Measurements from ENCODE around the gene STARD13.

STARD13 gene

GRCh38 chr13:33303855-33304597, 18.5 kb upstream of the STARD13 start:
- no peak for DNase-seq

GRCh38 chr13:33299626-33300025, 14.1 kb upstream of the STARD13 start:
- DNase-seq, result no peak

DNA sequence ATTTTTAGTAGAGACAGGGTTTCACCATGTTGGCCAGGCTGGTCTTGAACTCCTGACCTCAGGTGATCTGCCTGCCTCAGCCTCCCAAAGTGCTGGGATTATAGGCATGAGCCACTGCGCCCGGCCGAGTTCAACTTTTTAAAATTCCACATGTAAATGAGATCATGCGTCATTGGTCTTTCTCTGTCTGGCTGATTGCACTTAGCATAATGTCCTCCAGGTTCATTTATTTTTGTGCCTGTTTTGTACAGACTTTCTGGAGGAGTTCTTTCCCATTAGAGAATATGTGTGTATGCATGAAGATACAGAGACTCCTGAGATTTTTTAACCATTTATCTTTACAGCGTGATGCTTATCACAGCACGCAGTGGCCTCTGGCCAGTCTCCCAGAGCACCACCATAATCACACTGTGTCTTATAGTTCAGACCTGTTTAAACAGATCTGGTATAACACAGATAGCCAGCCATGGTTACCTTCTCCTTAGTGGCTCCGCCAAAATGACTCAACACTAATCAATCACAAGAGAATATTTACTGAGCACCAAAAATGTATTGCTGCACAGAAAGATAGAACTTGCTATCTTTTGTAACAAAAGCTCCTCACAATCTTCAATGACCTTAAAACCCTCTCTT, 11.4 kb upstream of the STARD13 start:
- DNase-seq, result no peak

GRCh38 chr13:33292712-33293111, 7.2 kb upstream of the STARD13 start:
- no peak for DNase-seq

- no peak for DNase-seq
Measured at GRCh38 chr13:33290421-33290965, 4.9 kb upstream of the STARD13 start.

GRCh38 chr13:33289966-33290365, 4.4 kb upstream of the STARD13 start:
- no peak for DNase-seq

DNA sequence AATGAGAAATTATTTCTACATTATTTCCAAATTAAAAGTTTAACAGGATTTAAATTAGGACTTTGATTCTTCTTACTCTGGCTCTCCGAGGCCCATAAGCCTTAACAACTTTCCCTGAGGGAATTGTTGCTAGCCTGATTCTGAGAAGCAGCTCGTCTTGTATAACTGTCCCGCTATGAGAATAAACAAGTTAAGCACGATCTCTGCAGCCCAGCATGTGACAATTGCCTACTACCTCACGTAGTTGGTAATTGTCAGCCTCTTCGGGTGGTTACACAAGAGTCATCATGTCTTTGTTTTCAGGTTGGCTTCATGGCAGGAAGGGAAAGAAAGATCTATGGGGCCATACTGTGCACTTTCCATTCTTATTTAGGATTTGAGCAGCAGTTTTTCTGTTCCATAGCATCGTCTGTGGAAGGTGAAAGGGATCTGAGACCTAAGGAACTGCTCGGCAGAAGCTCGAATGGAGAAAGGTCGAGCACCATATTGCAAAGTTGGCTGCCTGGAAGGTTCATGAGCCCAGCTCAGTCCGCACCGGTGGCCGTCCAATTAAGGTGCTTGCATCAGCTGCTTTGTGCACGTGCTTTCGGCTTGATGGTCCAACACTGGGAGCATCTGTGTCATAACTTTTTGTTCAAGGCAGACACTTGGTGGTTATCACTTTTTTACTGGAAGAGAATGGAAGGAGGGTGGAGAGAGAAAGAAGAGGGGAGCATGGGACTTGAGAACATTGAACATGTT, 1.8 kb upstream of the STARD13 start:
- no peak for DNase-seq

DNA sequence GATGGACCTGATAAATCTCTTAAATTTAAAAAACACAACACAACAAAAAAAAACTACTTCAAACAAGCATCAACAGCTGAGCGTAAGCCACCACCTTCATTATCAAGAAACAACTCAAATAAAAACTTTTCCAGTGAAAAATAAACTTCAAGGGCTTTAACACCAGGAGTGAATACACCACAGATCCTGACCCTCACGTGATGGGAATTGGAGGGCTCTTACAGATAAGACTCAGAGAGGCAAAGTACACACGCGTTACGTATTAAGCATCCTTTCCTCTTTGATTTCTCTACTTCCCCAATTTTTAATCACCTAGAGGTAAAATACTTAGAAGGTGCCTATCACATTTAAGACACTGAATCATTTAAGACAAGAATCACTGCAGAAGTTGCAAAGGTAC, 573 bp upstream of the STARD13 start:
- no peak for DNase-seq

DNA sequence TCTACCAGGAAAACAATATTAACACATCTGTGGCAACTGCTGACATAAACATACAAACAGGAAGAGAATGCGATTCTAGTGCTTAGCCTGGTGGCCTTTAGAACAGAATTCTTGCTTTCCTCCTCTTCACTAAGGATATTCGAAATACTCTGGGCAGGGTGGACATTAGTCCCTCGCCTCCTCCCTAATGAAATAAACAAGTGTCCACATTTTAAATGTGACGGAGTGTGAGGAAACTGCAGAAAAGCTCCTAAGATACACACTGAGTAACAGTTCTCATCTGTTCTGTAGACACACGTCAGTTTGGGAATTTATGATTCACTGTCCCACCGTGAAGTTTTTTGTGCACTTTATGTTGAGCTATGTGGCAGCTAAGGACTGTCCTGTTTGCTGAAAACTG, 639 bp downstream of the STARD13 start:
- DNase-seq, result no peak

GRCh38 chr13:33284031-33284430, 1.5 kb downstream of the STARD13 start:
- no peak for DNase-seq

DNA sequence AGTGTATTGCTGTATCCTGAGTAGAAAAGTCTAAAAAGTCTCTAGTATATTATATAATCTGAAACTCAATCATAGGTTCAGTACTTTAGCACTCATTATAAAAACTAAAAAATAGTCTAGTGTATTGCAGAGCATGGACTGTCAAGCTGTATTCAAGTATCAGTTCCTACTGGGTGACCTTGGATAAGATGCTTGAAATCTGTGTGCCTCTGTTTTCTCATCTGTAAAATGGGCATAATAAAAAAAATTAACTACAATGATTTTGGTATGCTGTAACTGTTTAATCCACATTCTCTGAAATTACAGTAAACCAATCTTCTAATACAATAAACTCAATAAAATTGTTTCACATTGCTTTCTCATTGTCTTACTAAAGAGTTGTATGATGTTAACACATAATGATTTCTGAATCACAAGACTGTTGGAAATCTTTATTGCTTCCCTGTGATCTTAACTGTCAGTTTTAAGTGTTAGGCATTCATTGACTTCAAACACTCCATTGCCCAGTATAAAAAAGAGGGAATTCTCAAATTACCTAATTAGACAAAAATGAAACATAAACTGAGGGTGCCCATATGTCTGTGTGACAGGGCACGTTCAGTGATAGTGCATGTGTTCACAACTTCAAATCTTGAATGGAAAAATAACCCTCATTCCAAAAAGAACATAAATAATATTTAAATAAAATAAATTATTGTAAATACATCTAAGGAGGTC, 2.2 kb downstream of the STARD13 start:
- DNase-seq, result no peak

DNA sequence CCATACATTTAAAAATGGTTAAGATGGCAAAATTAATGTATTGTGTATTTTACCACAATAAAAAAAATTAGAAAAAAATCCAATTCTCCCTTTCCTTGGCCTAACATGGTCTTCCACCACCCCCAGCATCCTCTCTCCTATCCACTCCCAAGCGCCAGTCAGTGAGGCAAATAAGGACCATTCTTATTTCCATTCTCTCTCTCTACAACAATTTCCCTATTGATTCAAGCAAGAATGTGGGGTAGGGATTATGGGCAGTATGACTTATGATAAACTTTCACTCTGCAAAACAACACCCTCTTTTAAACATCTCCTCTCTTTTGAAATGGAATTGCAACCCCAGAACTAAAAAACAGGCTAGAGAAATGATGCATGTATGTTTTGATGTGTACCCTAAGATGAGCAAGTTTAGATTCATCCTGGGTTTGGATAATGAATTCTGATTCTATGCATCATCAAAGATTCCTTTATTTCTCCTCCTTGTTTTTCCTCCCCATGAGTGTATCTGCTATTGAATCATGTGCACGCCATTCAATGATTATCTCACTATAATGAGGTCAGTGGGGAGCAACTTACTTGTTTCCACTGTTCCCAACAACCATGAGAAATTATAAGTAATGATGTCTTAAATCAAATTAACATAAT, 3.5 kb downstream of the STARD13 start:
- DNase-seq, result no peak

DNA sequence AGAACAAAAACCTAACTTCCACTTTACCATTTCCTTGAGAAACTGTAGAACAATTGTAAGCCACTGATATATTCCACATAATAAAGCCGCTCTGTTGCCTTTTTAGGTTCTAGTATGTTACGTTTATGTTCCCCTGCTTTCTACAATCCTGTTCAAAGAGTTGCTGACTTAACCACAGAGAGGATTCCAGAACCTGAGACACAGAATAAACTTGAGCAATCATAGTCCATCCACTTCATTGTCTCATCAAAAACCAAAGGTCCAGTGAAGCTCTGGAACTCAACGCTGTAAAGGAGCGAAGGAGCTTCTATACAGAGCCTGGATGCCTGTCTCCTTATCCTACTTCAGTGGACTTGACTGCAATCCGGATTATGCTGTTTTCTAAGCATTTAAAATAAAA, 4.6 kb downstream of the STARD13 start:
- no peak for DNase-seq

- DNase-seq, result no peak
Measured at GRCh38 chr13:33280279-33280905, 5.2 kb downstream of the STARD13 start.

GRCh38 chr13:33279414-33280278, 5.9 kb downstream of the STARD13 start:
- no peak for DNase-seq

- DNase-seq, result no peak
Measured at GRCh38 chr13:33278913-33279312, 6.6 kb downstream of the STARD13 start.

- no peak for DNase-seq
Measured at GRCh38 chr13:33277946-33278345, 7.6 kb downstream of the STARD13 start.

DNA sequence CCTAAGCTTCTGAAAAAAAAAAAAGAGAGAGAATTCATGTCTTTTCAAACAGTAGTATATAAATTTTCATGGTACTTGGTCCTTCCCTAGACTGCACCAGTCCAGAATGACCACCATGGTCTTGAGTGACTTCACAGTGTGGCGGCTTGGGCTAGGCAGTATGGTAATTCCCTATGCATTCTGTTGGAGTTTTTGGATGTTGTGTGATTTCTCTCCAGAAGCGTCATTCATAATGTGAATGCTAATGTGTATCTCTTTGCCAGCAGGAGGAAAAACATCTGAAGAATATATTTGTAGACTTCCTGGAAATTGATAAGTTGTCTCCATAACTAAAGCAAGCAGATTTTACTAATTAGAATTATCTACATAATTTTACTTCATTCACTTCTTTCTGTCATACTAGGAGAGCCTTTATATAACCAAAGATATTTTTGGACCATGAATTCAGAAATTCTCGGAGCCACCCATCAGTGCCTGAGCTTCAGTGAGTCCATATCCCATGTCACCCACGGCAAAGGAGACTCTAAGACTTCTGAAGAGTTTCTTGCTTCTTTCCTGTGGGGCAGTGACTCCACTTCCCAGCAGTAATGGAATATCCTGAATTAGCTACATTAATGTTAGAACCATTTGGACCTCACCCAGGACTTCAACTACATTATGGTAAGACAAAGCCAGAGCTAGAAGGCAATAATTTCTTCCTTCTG, 8.4 kb downstream of the STARD13 start:
- no peak for DNase-seq

- no peak for DNase-seq
Measured at GRCh38 chr13:33276570-33276969, 9.0 kb downstream of the STARD13 start.

DNA sequence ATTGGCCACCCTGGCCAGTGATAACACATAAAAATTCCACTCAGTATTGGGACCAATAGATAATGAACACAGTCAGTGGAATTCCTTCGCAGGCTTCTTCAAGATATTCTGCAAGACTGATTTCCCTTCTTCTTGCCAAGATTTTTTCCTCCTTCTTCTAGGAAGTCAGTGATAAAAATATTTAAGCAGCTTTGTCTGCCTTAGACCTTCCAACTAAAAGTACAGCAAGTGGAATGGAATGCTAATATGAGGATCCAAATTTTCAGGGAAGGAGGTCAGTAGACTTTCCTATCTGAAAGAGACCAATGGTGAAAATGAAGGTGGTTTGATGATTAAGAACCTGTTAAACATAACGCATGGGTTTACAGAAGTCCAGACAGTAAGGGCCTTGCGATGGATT, 9.6 kb downstream of the STARD13 start:
- no peak for DNase-seq

All from NCI-H2081 treated with DMSO at 0.1 percent for 48 hours (cell line).